Islet of Langerhans (tissue), 1 donor: Measurements from ENCODE around the gene PDIA6.

Source experiments
- FAIRE-seq: peaks from one replicate; lab custom pipeline; 2011; peaks lifted over from hg19 to GRCh38; lab: Jason Lieb, UNC

The PDIA6 gene

DNA sequence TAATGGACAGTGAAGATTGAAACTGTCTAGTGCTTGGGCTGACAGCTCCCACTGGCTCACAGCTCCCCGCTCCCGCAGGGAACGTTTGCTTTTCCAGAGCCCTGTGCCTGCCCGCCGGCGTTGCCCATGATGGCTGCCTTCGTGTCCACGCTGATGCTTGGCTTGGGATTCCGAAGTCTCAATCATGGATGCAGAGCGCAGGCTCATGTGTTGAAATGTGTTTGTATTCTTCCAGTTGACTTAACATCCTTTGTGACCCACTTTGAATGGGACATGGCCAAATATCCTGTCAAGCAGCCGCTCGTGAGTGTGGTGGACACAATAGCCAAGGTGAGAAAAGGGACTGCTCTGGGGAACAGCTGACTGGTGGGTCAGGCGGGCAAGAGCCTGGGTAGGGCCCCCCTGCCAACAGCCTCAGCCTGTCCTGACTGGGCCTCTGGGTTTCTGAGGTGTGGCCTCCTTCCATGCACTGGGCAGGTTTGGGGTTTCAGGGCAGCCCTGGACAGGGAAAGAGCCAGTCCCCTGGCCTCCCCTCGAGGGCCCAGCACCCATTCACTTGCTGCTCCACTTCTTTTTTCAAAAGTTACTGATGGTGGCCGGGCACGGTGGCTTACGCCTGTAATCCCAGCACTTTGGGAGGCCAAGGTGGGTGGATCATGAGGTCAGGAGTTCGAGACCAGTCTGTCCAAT is 48.3 kb downstream of the PDIA6 start:
- FAIRE-seq, result no peak

DNA sequence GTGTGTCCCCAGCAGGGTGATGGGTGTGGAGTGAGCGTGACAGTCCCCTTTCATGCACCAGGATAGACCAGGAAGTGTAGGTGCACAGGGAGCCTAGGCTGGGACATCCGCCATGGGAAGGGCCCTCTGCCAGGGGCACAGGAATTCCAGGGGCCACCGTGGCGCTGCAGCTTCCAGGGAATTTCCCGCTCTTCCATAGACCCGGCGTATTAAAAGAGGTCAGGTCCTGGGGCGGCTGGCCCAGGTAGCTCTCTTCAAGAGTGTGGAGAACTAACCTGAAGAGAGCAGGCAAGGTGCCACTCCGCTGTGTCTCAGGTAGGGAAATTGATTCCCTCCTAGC is 49.2 kb downstream of the PDIA6 start:
- FAIRE-seq, result no peak

- no peak for FAIRE-seq
Measured at GRCh38 chr2:10762651-10763460, 49.7 kb downstream of the PDIA6 start.

GRCh38 chr2:10761591-10761990 is 51.0 kb downstream of the PDIA6 start:
- FAIRE-seq, result no peak

DNA sequence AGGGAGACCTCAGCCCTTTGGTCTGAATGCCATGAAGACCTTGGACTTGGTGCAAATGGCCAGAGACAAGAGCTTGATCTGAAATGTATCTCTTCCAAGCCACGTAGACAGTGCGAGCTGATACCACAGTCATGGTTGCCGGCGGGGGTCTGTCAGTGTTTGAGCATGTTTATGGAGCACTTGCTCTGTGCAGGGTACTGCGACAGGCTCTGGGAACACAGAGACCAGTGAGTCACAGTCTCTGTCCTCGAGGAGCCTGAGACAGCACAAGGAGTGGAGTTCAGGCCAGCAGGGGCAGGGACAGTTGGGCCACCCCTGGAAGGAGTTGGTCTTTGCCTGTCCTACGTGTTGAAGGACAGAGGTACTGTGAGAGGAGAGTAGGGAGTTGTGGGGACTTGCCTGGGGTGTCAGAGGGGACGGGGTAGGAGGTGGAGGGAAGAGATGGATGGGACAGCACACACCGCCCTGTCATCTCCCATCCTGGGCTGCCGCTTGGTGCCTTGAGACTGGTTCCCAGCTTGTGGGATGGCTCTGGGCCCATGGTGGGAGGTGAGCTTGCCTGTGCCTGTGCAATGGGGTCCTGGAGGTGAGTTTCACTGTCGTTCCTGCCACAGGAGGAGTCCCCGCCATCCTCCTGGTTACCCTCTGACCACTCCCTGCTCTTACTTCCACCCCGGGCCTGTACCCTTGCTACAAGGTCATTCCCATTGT is 51.6 kb downstream of the PDIA6 start:
- no peak for FAIRE-seq

GRCh38 chr2:10759151-10759714 is 53.4 kb downstream of the PDIA6 start:
- no peak for FAIRE-seq

DNA sequence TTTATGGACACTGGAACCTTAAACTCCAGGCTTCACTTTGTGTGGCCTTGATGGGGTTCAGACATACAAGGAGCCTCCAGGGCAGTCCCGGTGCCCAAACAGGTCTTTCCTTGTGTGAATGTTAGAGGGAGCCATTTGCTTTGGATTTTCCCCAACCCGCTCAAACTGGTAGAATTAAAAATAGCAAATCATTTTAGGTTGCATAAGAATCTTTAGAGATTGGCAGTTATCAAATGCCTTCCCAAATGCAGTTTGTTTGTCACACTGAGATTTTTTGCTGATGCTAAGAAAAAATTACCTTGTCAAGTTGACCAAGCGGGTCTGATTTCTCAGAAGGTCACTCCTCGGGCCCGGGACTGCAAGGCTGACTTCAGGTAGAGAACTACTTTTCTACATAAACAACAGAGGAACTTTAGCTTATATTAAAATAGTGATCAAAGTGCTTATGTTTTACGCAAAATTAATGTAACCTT is 54.7 kb downstream of the PDIA6 start:
- no peak for FAIRE-seq

DNA sequence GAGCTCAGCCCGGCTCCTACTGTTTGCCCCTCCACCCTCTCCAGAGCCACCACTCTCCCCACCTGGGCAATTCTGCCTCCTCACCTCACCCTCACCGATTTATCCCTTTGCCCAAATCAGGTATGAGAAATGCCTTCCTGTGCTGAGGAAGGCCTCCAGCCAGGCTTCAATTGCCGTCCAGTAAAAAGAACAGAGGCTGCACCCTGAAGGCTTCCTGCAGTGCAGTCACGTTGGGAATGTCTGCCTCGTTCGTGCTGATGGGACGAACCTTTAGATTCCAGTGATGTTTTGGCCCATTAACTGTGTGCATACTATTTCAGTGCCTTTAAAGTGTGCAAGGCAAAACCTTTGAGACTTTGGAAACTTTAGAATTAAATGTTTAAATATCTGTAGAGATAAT is 57.0 kb downstream of the PDIA6 start:
- FAIRE-seq, result no peak

DNA sequence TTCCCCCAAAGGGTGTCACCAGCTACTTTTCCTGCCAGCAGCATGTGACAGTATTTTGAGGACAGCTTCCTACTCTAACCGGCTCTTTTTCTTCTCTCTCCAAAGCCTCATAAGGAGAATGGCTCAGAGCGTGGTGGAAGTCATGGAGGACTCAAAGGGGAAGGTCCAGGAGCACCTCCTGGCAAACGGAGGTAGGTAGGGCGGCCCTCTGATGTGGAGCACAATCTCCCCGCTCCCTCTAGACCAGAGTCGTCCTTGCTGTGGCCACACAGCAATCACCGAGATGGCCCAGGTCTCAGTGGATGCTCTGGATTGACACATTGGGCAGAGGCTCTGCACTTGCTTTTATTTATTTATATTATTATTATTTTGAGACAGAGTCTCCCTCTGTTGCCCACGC is 58.7 kb downstream of the PDIA6 start:
- no peak for FAIRE-seq

GRCh38 chr2:10753156-10753555 is 59.4 kb downstream of the PDIA6 start:
- no peak for FAIRE-seq

GRCh38 chr2:10752236-10752635 is 60.3 kb downstream of the PDIA6 start:
- no peak for FAIRE-seq

GRCh38 chr2:10750610-10751009 is 62.0 kb downstream of the PDIA6 start:
- FAIRE-seq, result no peak

DNA sequence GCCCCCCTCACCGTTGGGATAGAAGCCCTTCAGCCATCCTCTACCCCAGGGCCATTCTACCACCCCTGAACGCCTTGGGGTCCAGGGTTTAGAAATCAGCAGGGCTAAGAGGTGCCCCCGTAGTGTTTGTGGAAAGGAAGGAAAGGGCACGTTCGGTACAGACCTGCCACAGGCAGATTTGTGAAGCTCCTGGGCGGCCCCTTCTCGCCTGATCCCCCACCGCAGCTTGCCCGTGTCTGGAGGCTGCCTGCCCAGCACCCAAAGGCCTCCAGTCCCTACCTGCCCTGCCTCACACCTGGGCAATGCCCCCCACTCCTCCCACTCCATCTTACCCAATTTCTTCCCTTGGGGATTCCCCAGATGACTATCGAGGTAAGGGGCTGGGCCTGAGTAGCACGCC is 69.9 kb downstream of the PDIA6 start:
- FAIRE-seq, result no peak

DNA sequence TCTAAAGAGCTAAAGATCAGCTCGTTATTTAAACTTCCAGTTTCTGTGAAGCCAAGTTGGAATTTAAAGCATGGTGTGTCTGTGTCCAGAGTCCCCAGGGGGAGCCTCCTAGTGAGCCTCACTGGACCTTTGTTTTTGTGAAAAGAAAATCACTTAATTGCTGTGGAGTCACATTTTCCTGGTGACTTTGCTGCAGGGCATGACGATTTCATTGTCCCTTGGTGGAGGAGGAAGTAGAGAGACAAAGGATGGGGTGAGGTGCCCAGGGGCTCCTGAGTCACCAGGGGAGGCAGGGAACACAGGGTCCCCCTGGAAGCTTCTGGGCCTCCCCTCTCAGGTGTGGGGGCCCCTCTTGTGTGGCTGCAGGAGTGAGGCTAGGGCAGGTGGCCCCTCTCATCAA is 71.4 kb downstream of the PDIA6 start:
- FAIRE-seq, result no peak

DNA sequence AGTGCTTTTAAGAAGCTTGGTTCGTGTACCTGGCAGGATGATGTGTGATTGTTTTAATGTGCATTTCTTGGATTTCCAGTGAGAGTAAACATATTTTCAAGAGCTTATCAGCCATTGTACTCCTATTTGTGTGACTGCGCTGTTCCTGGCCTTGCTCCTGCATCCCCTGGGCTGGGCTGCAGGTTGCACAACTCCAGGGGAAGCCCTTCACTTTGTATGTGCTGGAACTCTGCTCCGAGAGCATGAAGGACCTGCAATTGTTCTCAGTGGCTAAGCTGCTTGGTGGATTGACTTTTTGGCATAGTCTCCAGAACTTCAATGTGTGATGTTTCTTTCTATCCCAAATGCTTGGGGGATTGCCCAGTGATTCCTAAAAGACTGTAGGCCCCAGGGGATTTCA is 72.4 kb downstream of the PDIA6 start:
- FAIRE-seq, result no peak

- no peak for FAIRE-seq
Measured at GRCh38 chr2:10738192-10738591, 74.4 kb downstream of the PDIA6 start.

GRCh38 chr2:10733980-10734379 is 78.6 kb downstream of the PDIA6 start:
- no peak for FAIRE-seq

DNA sequence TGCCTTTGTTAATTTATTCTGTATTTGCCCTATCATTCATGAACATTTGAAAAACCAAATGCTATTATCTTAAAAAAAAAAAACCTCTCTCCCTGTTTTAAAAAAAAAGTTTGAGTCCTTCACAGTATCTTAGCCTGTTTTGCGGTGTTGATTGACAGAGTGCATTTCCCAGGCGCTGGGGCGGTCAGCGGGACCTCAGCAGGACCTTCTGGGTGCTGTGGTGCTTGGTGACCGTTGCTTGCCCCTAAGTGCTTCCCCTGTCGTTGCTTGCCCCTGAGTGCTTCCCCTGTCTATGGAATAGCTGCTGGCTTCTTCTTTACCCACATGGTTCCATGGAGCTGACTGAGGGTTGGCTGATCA is 79.0 kb downstream of the PDIA6 start:
- no peak for FAIRE-seq
